Measurements from ENCODE around the gene AKIRIN2. TPM values are rescaled to one million over a fixed set of nuclear protein-coding genes. Genes with fewer than 3 reads are reported as not detected.
A peak's percentile ranks its signal among the peaks of the same experiment; 100 is the strongest.

The AKIRIN2 gene
- total RNA-seq, 1 experiment from 2014 or later, result 32.9 TPM

GRCh38 chr6:87660226-87660911 is 41.7 kb downstream of the AKIRIN2 start:
- H3K4me3 ChIP-seq (ENCODE audit: insufficient read depth, low read depth, low read length), result no peak overlapping the region
- peaks cover 10% of the 10 kb centered on the region for H3K36me3 ChIP-seq (replicated peaks; ENCODE audit: control insufficient read depth, insufficient read depth, low read length)
- H3K27me3 ChIP-seq (ENCODE audit: control insufficient read depth, insufficient read depth, low read length), result no peaks in the 10 kb centered on the region
- DNase-seq, result no peak

- H3K27me3 ChIP-seq (ENCODE audit: control insufficient read depth, insufficient read depth, low read length), result no peaks in the 10 kb centered on the region
- peaks cover 12% of the 10 kb centered on the region for H3K36me3 ChIP-seq (replicated peaks; ENCODE audit: control insufficient read depth, insufficient read depth, low read length)
- no peak overlapping the region for H3K4me3 ChIP-seq (ENCODE audit: insufficient read depth, low read depth, low read length)
- no peak for DNase-seq
These were observed 43.5 kb downstream of the AKIRIN2 start for GRCh38 chr6:87658516-87658915.

GRCh38 chr6:87656857-87657256 is 45.2 kb downstream of the AKIRIN2 start:
- Histone ChIP-seq H3K4me3 (ENCODE audit: insufficient read depth, low read depth, low read length) (no peak overlapping the region), H3K27me3 (ENCODE audit: control insufficient read depth, insufficient read depth, low read length) (no peaks in the 10 kb centered on the region), H3K36me3 (replicated peaks; ENCODE audit: control insufficient read depth, insufficient read depth, low read length) (peaks cover 12% of the 10 kb centered on the region)
- no peak for DNase-seq

GRCh38 chr6:87655824-87656223 is 46.2 kb downstream of the AKIRIN2 start:
- no peak for DNase-seq
- H3K4me3 ChIP-seq (ENCODE audit: insufficient read depth, low read depth, low read length), result no peak overlapping the region
- H3K36me3 ChIP-seq (replicated peaks; ENCODE audit: control insufficient read depth, insufficient read depth, low read length), result peaks cover 10% of the 10 kb centered on the region
- H3K27me3 ChIP-seq (ENCODE audit: control insufficient read depth, insufficient read depth, low read length), result no peaks in the 10 kb centered on the region

GRCh38 chr6:87654875-87655454 is 47.1 kb downstream of the AKIRIN2 start:
- Histone ChIP-seq H3K36me3 (replicated peaks; ENCODE audit: control insufficient read depth, insufficient read depth, low read length) (peaks cover 6% of the 10 kb centered on the region; the same call in 1 of the 2 replicates), H3K4me3 (ENCODE audit: insufficient read depth, low read depth, low read length) (no peak overlapping the region), H3K27me3 (ENCODE audit: control insufficient read depth, insufficient read depth, low read length) (no peaks in the 10 kb centered on the region)
- no peak for DNase-seq

- no peak for DNase-seq
- no peak overlapping the region for H3K4me3 ChIP-seq (ENCODE audit: insufficient read depth, low read depth, low read length)
These were observed 47.9 kb downstream of the AKIRIN2 start for GRCh38 chr6:87654122-87654521.

GRCh38 chr6:87653074-87653962 is 48.7 kb downstream of the AKIRIN2 start:
- peak; percentile 20 for DNase-seq
- H3K27me3 ChIP-seq (ENCODE audit: control insufficient read depth, insufficient read depth, low read length), result no peaks in the 10 kb centered on the region
- H3K4me3 ChIP-seq (ENCODE audit: insufficient read depth, low read depth, low read length), result no peak overlapping the region
- H3K36me3 ChIP-seq (replicated peaks; ENCODE audit: control insufficient read depth, insufficient read depth, low read length), result peaks cover 6% of the 10 kb centered on the region; the same call in 1 of the 2 replicates

More at GRCh38 chr6:87654122-87654521, 47.9 kb downstream of the AKIRIN2 start:
- Histone ChIP-seq H3K36me3 (replicated peaks; ENCODE audit: control insufficient read depth, insufficient read depth, low read length) (peaks cover 6% of the 10 kb centered on the region; the same call in 1 of the 2 replicates), H3K27me3 (ENCODE audit: control insufficient read depth, insufficient read depth, low read length) (no peaks in the 10 kb centered on the region)

GRCh38 chr6:87645080-87645479 is 57.0 kb downstream of the AKIRIN2 start:
- Histone ChIP-seq H3K27me3 (ENCODE audit: control insufficient read depth, insufficient read depth, low read length) (no peaks in the 10 kb centered on the region), H3K36me3 (replicated peaks; ENCODE audit: control insufficient read depth, insufficient read depth, low read length) (no peaks in the 10 kb centered on the region; the same call in 1 of the 2 replicates), H3K4me3 (ENCODE audit: insufficient read depth, low read depth, low read length) (no peak overlapping the region)
- no peak for DNase-seq

- H3K4me3 ChIP-seq (ENCODE audit: insufficient read depth, low read depth, low read length), result no peak overlapping the region
- H3K27me3 ChIP-seq (ENCODE audit: control insufficient read depth, insufficient read depth, low read length), result no peaks in the 10 kb centered on the region
- DNase-seq, result no peak
- peaks cover 1% of the 10 kb centered on the region for H3K36me3 ChIP-seq (replicated peaks; ENCODE audit: control insufficient read depth, insufficient read depth, low read length)
These were observed 60.9 kb downstream of the AKIRIN2 start for GRCh38 chr6:87641065-87641692.

GRCh38 chr6:87639373-87639772 is 62.7 kb downstream of the AKIRIN2 start:
- no peaks in the 10 kb centered on the region for H3K27me3 ChIP-seq (ENCODE audit: control insufficient read depth, insufficient read depth, low read length)
- peaks cover 1% of the 10 kb centered on the region for H3K36me3 ChIP-seq (replicated peaks; ENCODE audit: control insufficient read depth, insufficient read depth, low read length)
- no peak for DNase-seq
- no peak overlapping the region for H3K4me3 ChIP-seq (ENCODE audit: insufficient read depth, low read depth, low read length)

GRCh38 chr6:87637106-87637505 is 64.9 kb downstream of the AKIRIN2 start:
- DNase-seq, result no peak
- H3K27me3 ChIP-seq (ENCODE audit: control insufficient read depth, insufficient read depth, low read length), result no peaks in the 10 kb centered on the region
- no peak overlapping the region for H3K4me3 ChIP-seq (ENCODE audit: insufficient read depth, low read depth, low read length)
- peaks cover 1% of the 10 kb centered on the region for H3K36me3 ChIP-seq (replicated peaks; ENCODE audit: control insufficient read depth, insufficient read depth, low read length)

GRCh38 chr6:87636315-87636714 is 65.7 kb downstream of the AKIRIN2 start:
- H3K27me3 ChIP-seq (ENCODE audit: control insufficient read depth, insufficient read depth, low read length), result no peaks in the 10 kb centered on the region
- peaks cover 1% of the 10 kb centered on the region for H3K36me3 ChIP-seq (replicated peaks; ENCODE audit: control insufficient read depth, insufficient read depth, low read length)
- no peak overlapping the region for H3K4me3 ChIP-seq (ENCODE audit: insufficient read depth, low read depth, low read length)
- no peak for DNase-seq

- Histone ChIP-seq H3K27me3 (ENCODE audit: control insufficient read depth, insufficient read depth, low read length) (no peaks in the 10 kb centered on the region), H3K36me3 (replicated peaks; ENCODE audit: control insufficient read depth, insufficient read depth, low read length) (peaks cover 1% of the 10 kb centered on the region), H3K4me3 (ENCODE audit: insufficient read depth, low read depth, low read length) (no peak overlapping the region)
- DNase-seq, result no peak
These were observed 68.2 kb downstream of the AKIRIN2 start for GRCh38 chr6:87633851-87634250.

- Histone ChIP-seq H3K4me3 (ENCODE audit: insufficient read depth, low read depth, low read length) (no peak overlapping the region), H3K27me3 (ENCODE audit: control insufficient read depth, insufficient read depth, low read length) (no peaks in the 10 kb centered on the region), H3K36me3 (replicated peaks; ENCODE audit: control insufficient read depth, insufficient read depth, low read length) (no peaks in the 10 kb centered on the region; the same call in none of the 2 replicates)
- no peak for DNase-seq
These were observed 71.3 kb downstream of the AKIRIN2 start for GRCh38 chr6:87630746-87631145.
